HCT116 (cell line): Measurements from ENCODE around the gene ZNF580. TPM values are rescaled to one million over a fixed set of nuclear protein-coding genes. Genes with fewer than 3 reads are reported as not detected.

ENCODE experiments used
- ATAC-seq: fragments of 200-7000 bp; cut with Tn5 transposase; 2 replicates; pipeline ENCODE4 v1.9.1; 2020; ENCODE audit warnings: mild to moderate bottlenecking, moderate library complexity
- BruUV-seq: library from RNA; stranded (reverse); fragments of 400-500 nt; replicated peaks from 2 replicates; lab custom pipeline; 2021; lab: Mats Ljungman, UMichigan
- CTCF ChIA-PET: fragments of 300-600 bp; sonication (Branson Sonifier 250); formaldehyde crosslinking; loops from one replicate; lab custom pipeline; 2021; ENCODE audit warnings: antibody characterized with exemption; lab: Charles Lee
- POLR2A ChIA-PET: fragments of 300-600, 350-600 bp; sonication (Branson Sonifier 250); formaldehyde crosslinking; loops from one replicate; lab custom pipeline; 2021; ENCODE audit warnings: antibody characterized with exemption; lab: Charles Lee
- RAD21 ChIA-PET, 2 experiments: fragments of 300-600 bp; sonication (Branson Sonifier 250); formaldehyde crosslinking; loops; one replicate each; lab custom pipeline; 2023; ENCODE audit warnings: low total read pairs in 2 of 2; ENCODE audit not compliant: uncharacterized antibody in 2 of 2, unreplicated experiment in 2 of 2, low non-redundant PET in 1 of 2; lab: Charles Lee
- DNase-seq: peaks from one replicate; pipeline ENCODE4 v3.0.0-alpha.2; 2010; ENCODE audit warnings: low read depth, low spot score
- H2AFZ ChIP-seq: fragments of 200-600 bp; shearing (Covaris generic), sonication (generic); 2 replicates; pipeline ENCODE4 v1.6.1; 2017; ENCODE audit warnings: low read depth, mixed run types, mixed read lengths, antibody characterized with exemption, low read length; ENCODE audit not compliant: poor library complexity, severe bottlenecking
- H3K27ac ChIP-seq: 2 replicates; pipeline ENCODE4 v1.5.1; 2012; ENCODE audit warnings: low read depth, low read length
- H3K27me3 ChIP-seq: fragments of 200-600 bp; sonication (generic); 2 replicates; pipeline ENCODE4 v1.6.1; 2016; ENCODE audit warnings: mixed run types, low read length, mixed read lengths; ENCODE audit not compliant: insufficient read depth
- H3K36me3 ChIP-seq, 2 experiments: fragments of 200-500 bp in 1 of 2; fragments of 200-600 bp in 1 of 2; sonication (Bioruptor generic) in 1 of 2; sonication (generic) in 1 of 2; 2 replicates each; pipeline versions ENCODE4 v1.5.1 to v1.6.1; 2014 to 2016; ENCODE audit warnings: low read length in 2 of 2, inconsistent platforms in 1 of 2, mixed read lengths in 1 of 2, mixed run types in 1 of 2; ENCODE audit not compliant: insufficient read depth in 2 of 2, control insufficient read depth in 1 of 2
- H3K4me1 ChIP-seq, 2 experiments: fragments of 200-600 bp in 1 of 2; sonication (generic) in 1 of 2; 2 replicates each; pipeline versions ENCODE4 v1.5.1 to v1.6.1; 2012 to 2017; ENCODE audit warnings: low read length in 2 of 2, inconsistent platforms in 1 of 2, mild to moderate bottlenecking in 1 of 2, mixed read lengths in 1 of 2, mixed run types in 1 of 2, moderate library complexity in 1 of 2; ENCODE audit not compliant: insufficient read depth in 2 of 2, control insufficient read depth in 1 of 2
- H3K4me2 ChIP-seq: fragments of 200-600 bp; sonication (generic); 2 replicates; pipeline ENCODE4 v1.6.1; 2017; ENCODE audit warnings: mixed run types, low read length, mixed read lengths
- H3K4me3 ChIP-seq, 2 experiments: fragments of 200-600 bp in 1 of 2; sonication (generic) in 1 of 2; replicated peaks in 1 of 2; 2 replicates each; pipeline ENCODE4 v1.5.1; 2011 to 2016; ENCODE audit warnings: low read length in 2 of 2, control low read depth in 1 of 2, low read depth in 1 of 2, mild to moderate bottlenecking in 1 of 2, mixed read lengths in 1 of 2, mixed run types in 1 of 2
- H3K79me2 ChIP-seq: fragments of 200-600 bp; sonication (generic); 2 replicates; pipeline ENCODE4 v1.6.1; 2017; ENCODE audit warnings: mild to moderate bottlenecking, mixed run types, low read length, moderate library complexity, mixed read lengths; ENCODE audit not compliant: insufficient read depth
- H3K9ac ChIP-seq: fragments of 200-600 bp; sonication (generic); 2 replicates; pipeline ENCODE4 v1.6.1; 2016; ENCODE audit warnings: low read length, mixed read lengths
- H3K9me2 ChIP-seq: fragments of 200-600 bp; sonication (generic), shearing (Covaris generic); 2 replicates; pipeline ENCODE4 v1.6.1; 2017; ENCODE audit warnings: mixed run types, mild to moderate bottlenecking, moderate library complexity; ENCODE audit not compliant: insufficient read depth
- H3K9me3 ChIP-seq, 2 experiments: fragments of 200-500 bp in 1 of 2; fragments of 200-600 bp in 1 of 2; sonication (Bioruptor generic) in 1 of 2; sonication (generic) in 1 of 2; 2 replicates each; pipeline ENCODE4 v1.6.1; 2014 to 2017; ENCODE audit warnings: low read length in 2 of 2, mixed read lengths in 2 of 2, inconsistent platforms in 1 of 2, low read depth in 1 of 2, mild to moderate bottlenecking in 1 of 2, mixed run types in 1 of 2, moderate library complexity in 1 of 2; ENCODE audit not compliant: control insufficient read depth in 1 of 2, insufficient read depth in 1 of 2
- H4K20me1 ChIP-seq: fragments of 200-600 bp; sonication (generic), shearing (Covaris generic); 2 replicates; pipeline ENCODE4 v1.6.1; 2017; ENCODE audit warnings: mixed run types, mild to moderate bottlenecking, moderate library complexity; ENCODE audit not compliant: insufficient read depth
- CBX3 ChIP-seq: IDR thresholded peaks from 2 replicates; pipeline ENCODE4 v1.6.1; 2012; ENCODE audit warnings: low read depth
- CEBPB ChIP-seq: IDR thresholded peaks from 2 replicates; pipeline ENCODE4 v1.6.1; 2012; ENCODE audit warnings: low read depth
- ELF1 ChIP-seq: IDR thresholded peaks from 2 replicates; pipeline ENCODE4 v1.6.1; 2012; ENCODE audit warnings: low read depth, borderline replicate concordance
- EZH2phosphoT487 ChIP-seq: fragments of 200-600 bp; IDR thresholded peaks from 2 replicates; pipeline ENCODE4 v1.6.1; 2018; ENCODE audit warnings: antibody characterized with exemption, borderline replicate concordance
- JUND ChIP-seq: IDR thresholded peaks from 2 replicates; pipeline ENCODE4 v1.6.1; 2012
- POLR2AphosphoS5 ChIP-seq: IDR thresholded peaks from 2 replicates; pipeline ENCODE4 v1.6.1; 2011; ENCODE audit warnings: mild to moderate bottlenecking, low read depth, low read length, moderate library complexity
- RAD21 ChIP-seq: IDR thresholded peaks from 2 replicates; pipeline ENCODE4 v1.6.1; 2012; ENCODE audit warnings: low read depth, mild to moderate bottlenecking
- SIN3A ChIP-seq: IDR thresholded peaks from 2 replicates; pipeline ENCODE4 v1.6.1; 2012; ENCODE audit warnings: low read depth
- SP1 ChIP-seq: IDR thresholded peaks from 2 replicates; pipeline ENCODE4 v1.6.1; 2012; ENCODE audit warnings: low read depth
- TCF7L2 ChIP-seq: IDR thresholded peaks from 2 replicates; pipeline ENCODE4 v1.7.0; 2011; ENCODE audit warnings: borderline replicate concordance, inconsistent platforms; ENCODE audit not compliant: insufficient read depth, insufficient read length; ENCODE audit errors: extremely low read depth
- ZFX ChIP-seq: fragments of 450-650 bp; IDR thresholded peaks from 2 replicates; pipeline ENCODE4 v1.6.1; 2017
- ZNF274 ChIP-seq: fragments of 200-500 bp; sonication (Bioruptor generic); IDR thresholded peaks from 2 replicates; pipeline ENCODE4 v1.6.1; 2014; ENCODE audit warnings: mild to moderate bottlenecking, low read depth, low read length, inconsistent platforms
- intact Hi-C: fragments of 100-400 bp; cut with micrococcal nuclease; formaldehyde crosslinking; loops from 2 replicates; pipeline ENCODE4 v1.10.0; 2022
- total RNA-seq: library from RNA; stranded (reverse); gene quantifications from one replicate; pipeline ENCODE4 v1.2.1, GENCODE V29; 2021; ENCODE audit not compliant: unreplicated experiment
- TF ChIP-seq, protein P1 (sequence below): IDR thresholded peaks from 2 replicates; pipeline ENCODE4 v1.6.1; 2012
- TF ChIP-seq, protein P2 (sequence below): IDR thresholded peaks from 2 replicates; pipeline ENCODE4 v1.6.1; 2012; ENCODE audit warnings: low read depth
- TF ChIP-seq, protein P3 (sequence below), 3 experiments: fragments of 200-600 bp in 1 of 3; sonication (generic) in 1 of 3; IDR thresholded peaks in 2 of 3; conservative IDR thresholded peaks in 1 of 3; 2 replicates each; pipeline ENCODE4 v1.5.1; 2012 to 2017; ENCODE audit warnings: low read depth in 2 of 3, low read length in 2 of 3, antibody characterized with exemption in 1 of 3, borderline replicate concordance in 1 of 3, control low read depth in 1 of 3, mild to moderate bottlenecking in 1 of 3, mixed read lengths in 1 of 3, mixed run types in 1 of 3, moderate library complexity in 1 of 3; ENCODE audit not compliant: insufficient read depth in 1 of 3

The ZNF580 gene
- total RNA-seq, 1 experiment from 2014 or later, result 36.7 TPM

DNA sequence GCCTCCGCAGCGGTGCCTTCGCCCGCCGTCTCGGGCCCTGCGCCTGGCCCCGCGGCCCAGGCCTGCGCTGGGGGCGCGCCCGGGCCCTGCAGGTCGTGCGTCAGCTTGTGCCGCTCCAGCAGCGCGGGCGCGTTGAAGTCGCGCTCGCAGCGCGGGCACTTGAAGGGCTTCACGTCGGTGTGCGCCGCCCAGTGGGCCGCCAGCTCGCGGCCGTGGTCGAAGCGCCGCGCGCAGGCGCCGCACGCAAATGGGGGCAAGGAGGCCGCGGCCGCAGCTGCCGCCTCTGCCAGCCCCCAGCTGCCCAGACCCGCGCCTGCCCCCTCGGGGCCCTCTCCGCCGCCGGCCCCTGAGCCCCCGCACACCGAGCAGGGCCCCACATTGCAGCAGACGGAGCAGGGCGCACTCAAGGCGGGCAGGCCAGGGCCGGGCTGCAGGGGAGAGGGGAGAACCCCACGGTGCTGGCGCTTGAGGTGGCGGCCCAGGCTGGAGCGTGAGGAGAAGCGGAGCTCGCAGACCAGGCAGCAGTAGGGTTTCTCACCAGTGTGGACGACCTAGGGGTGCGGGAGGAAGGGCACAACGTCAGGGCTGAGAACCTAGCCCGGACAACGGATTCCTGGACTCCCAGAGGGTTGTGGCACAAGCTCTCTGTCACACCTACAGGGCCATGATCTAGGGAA lies 47.6 kb upstream of the ZNF580 start:
- Histone ChIP-seq H3K4me2 (no peak overlapping the region), H3K9me3 (no peaks in the 10 kb centered on the region), H3K36me3 (peaks cover 3 to 15% of the 10 kb centered on the region in 2 experiments), H3K4me1 (peaks cover 3 to 12% of the 10 kb centered on the region in 2 experiments; a peak in 3 of 4 replicates), H3K9me2 (no peaks in the 10 kb centered on the region), H4K20me1 (no peaks in the 10 kb centered on the region), H3K9ac (no peak overlapping the region), H3K4me3 (no peak overlapping the region), H3K79me2 (no peaks in the 10 kb centered on the region; the same call in 1 of the 2 replicates), H2AFZ (no peak overlapping the region), H3K27ac (no peak overlapping the region), H3K27me3 (no peaks in the 10 kb centered on the region)
- ChIA-PET CTCF (no interaction called here), POLR2A (no interaction called here), RAD21 (no interaction called here)
- intact Hi-C loops, result no loop called here
- no peak for DNase-seq
- no TSS peak for BruUV-seq
- TF ChIP-seq SP1, result no peak
- TF ChIP-seq CBX3, result no peak
- TF ChIP-seq RAD21, result no peak
- TF ChIP-seq ZNF274, result no peak
- TF ChIP-seq, protein P1, sequence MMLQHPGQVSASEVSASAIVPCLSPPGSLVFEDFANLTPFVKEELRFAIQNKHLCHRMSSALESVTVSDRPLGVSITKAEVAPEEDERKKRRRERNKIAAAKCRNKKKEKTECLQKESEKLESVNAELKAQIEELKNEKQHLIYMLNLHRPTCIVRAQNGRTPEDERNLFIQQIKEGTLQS, result no peak
- no peak for TF ChIP-seq JUND
- TF ChIP-seq SIN3A, result no peak
- no peak for ATAC-seq

DNA sequence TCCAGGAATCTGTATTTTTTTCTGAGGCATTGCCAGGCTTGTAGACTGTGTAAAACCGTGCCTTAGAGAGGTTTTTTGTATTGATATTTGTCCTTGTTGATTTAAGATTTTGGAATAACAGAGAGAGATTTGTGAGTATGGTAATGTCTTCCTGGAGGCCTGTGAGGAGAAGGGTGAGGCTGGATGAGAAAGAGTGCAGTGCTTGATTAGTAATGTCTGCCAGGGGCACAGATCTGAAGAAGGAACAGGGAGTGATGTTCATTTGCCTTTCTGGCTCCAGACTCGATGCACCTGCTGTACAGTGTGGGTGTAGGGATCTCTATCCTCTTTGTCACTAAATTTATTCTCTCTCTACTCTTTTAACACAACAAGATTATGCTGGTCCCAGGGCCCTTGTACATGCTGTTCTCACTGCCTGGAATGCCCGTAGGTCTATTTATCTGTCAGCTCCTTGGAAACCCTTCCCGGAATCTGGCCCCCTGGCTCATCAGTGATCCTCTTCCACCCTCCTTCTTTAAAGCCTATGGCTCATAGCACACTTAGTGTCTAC lies 45.7 kb upstream of the ZNF580 start:
- H3K36me3 ChIP-seq, result peaks cover 3 to 15% of the 10 kb centered on the region in 2 experiments
- CTCF ChIA-PET, result no interaction called here
- no peaks in the 10 kb centered on the region for H3K9me3 ChIP-seq
- intact Hi-C loops, result no loop called here
- no peak overlapping the region for H3K4me3 ChIP-seq
- ATAC-seq (no peak), DNase-seq (no peak)
- H3K4me1 ChIP-seq, result peaks cover 8 to 18% of the 10 kb centered on the region in 2 experiments; a peak in 3 of 4 replicates
- no peaks in the 10 kb centered on the region; the same call in 1 of the 2 replicates for H3K79me2 ChIP-seq
- H3K9ac ChIP-seq, result no peak overlapping the region
- RAD21 ChIA-PET, result no interaction called here
- H3K27me3 ChIP-seq, result no peaks in the 10 kb centered on the region
- H3K9me2 ChIP-seq, result no peaks in the 10 kb centered on the region
- no peaks in the 10 kb centered on the region for H4K20me1 ChIP-seq
- no peak overlapping the region for H3K27ac ChIP-seq
- POLR2A ChIA-PET, result no interaction called here
- no peak overlapping the region for H3K4me2 ChIP-seq
- H2AFZ ChIP-seq, result no peak overlapping the region
- no TSS peak for BruUV-seq
- TF ChIP-seq TCF7L2, result no peak
- TF ChIP-seq POLR2AphosphoS5, result no peak
- TF ChIP-seq JUND, result no peak
- no peak for TF ChIP-seq ELF1
- TF ChIP-seq, protein P2, sequence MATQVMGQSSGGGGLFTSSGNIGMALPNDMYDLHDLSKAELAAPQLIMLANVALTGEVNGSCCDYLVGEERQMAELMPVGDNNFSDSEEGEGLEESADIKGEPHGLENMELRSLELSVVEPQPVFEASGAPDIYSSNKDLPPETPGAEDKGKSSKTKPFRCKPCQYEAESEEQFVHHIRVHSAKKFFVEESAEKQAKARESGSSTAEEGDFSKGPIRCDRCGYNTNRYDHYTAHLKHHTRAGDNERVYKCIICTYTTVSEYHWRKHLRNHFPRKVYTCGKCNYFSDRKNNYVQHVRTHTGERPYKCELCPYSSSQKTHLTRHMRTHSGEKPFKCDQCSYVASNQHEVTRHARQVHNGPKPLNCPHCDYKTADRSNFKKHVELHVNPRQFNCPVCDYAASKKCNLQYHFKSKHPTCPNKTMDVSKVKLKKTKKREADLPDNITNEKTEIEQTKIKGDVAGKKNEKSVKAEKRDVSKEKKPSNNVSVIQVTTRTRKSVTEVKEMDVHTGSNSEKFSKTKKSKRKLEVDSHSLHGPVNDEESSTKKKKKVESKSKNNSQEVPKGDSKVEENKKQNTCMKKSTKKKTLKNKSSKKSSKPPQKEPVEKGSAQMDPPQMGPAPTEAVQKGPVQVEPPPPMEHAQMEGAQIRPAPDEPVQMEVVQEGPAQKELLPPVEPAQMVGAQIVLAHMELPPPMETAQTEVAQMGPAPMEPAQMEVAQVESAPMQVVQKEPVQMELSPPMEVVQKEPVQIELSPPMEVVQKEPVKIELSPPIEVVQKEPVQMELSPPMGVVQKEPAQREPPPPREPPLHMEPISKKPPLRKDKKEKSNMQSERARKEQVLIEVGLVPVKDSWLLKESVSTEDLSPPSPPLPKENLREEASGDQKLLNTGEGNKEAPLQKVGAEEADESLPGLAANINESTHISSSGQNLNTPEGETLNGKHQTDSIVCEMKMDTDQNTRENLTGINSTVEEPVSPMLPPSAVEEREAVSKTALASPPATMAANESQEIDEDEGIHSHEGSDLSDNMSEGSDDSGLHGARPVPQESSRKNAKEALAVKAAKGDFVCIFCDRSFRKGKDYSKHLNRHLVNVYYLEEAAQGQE, result no peak
- no peak for TF ChIP-seq EZH2phosphoT487
- TF ChIP-seq ZFX, result no peak
- no peak for TF ChIP-seq ZNF274
- TF ChIP-seq SIN3A, result no peak
- TF ChIP-seq, protein P3, sequence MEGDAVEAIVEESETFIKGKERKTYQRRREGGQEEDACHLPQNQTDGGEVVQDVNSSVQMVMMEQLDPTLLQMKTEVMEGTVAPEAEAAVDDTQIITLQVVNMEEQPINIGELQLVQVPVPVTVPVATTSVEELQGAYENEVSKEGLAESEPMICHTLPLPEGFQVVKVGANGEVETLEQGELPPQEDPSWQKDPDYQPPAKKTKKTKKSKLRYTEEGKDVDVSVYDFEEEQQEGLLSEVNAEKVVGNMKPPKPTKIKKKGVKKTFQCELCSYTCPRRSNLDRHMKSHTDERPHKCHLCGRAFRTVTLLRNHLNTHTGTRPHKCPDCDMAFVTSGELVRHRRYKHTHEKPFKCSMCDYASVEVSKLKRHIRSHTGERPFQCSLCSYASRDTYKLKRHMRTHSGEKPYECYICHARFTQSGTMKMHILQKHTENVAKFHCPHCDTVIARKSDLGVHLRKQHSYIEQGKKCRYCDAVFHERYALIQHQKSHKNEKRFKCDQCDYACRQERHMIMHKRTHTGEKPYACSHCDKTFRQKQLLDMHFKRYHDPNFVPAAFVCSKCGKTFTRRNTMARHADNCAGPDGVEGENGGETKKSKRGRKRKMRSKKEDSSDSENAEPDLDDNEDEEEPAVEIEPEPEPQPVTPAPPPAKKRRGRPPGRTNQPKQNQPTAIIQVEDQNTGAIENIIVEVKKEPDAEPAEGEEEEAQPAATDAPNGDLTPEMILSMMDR (IDR thresholded peaks at IDR 0.05 in 2 of 3, conservative IDR thresholded peaks at IDR 0.05 in 1 of 3; ENCODE audit: borderline replicate concordance in 1 of 3, insufficient read depth in 1 of 3, low read depth in 2 of 3, low read length in 2 of 3), result no peak
- TF ChIP-seq CEBPB, result no peak
